Heart right ventricle (tissue), 16 donors: Measurements from ENCODE around the gene RAMP2. TPM values are rescaled to one million over a fixed set of nuclear protein-coding genes. Genes with fewer than 3 reads are reported as not detected.
A peak's percentile ranks its signal among the peaks of the same experiment; 100 is the strongest.

Experiments used
- ATAC-seq, 8 donors: fragments of 200-7000 bp; cut with Tn5 transposase; one replicate each; pipeline ENCODE4 v1.9.1; 2020; ENCODE audit warnings: mild to moderate bottlenecking in 8 of 8, moderate library complexity in 8 of 8, moderate number of reproducible peaks in 1 of 8
- DNase-seq, 2 donors: peaks; one replicate each; pipeline ENCODE4 v3.0.0-alpha.2; 2020
- H3K27ac ChIP-seq, 10 donors: fragments of 200-600 bp; sonication (generic) in 2 of 10; one replicate each; pipeline versions ENCODE4 v1.5.0 to v1.8.0; 2020 to 2022; ENCODE audit warnings: mild to moderate bottlenecking in 3 of 10
- H3K27me3 ChIP-seq, 7 donors: fragments of 200-600 bp; one replicate each; pipeline ENCODE4 v1.8.0; 2021 to 2022; ENCODE audit warnings: mild to moderate bottlenecking in 2 of 7
- H3K36me3 ChIP-seq, 9 donors: fragments of 200-600 bp; sonication (generic) in 1 of 9; one replicate each; pipeline versions ENCODE4 v1.5.0 to v1.8.0; 2020 to 2022; ENCODE audit warnings: mild to moderate bottlenecking in 2 of 9
- H3K4me1 ChIP-seq, 9 donors: fragments of 200-600 bp; sonication (generic) in 1 of 9; one replicate each; pipeline versions ENCODE4 v1.5.0 to v1.8.0; 2020 to 2022; ENCODE audit warnings: mild to moderate bottlenecking in 4 of 9
- H3K4me3 ChIP-seq, 10 donors: fragments of 200-600 bp; sonication (generic) in 2 of 10; one replicate each; pipeline versions ENCODE4 v1.5.0 to v1.8.0; 2020 to 2022; ENCODE audit warnings: mild to moderate bottlenecking in 7 of 10, moderate library complexity in 2 of 10
- H3K9me3 ChIP-seq, 11 donors: fragments of 200-600 bp in 10 of 11; sonication (generic) in 2 of 11; one replicate each; pipeline versions ENCODE4 v1.5.0 to v1.8.0; 2013 to 2022; ENCODE audit warnings: mild to moderate bottlenecking in 2 of 11, control low read depth in 1 of 11, moderate library complexity in 1 of 11
- WGBS, 2 donors: extraction: QIAGEN DNeasy Blood & Tissue Kit; methylation state at CpG; one replicate each; pipeline ENCODE4 v1.1.7; 2013; ENCODE audit warnings: inconsistent platforms in 1 of 2; 5-methylcytosine and 5-hydroxymethylcytosine counted together
- intact Hi-C, 10 donors: fragments of 100-400 bp; cut with DNase I; formaldehyde crosslinking; loops; one replicate each; pipeline versions ENCODE4 v1.11.1 to v1.14.2; 2022
- polyA plus RNA-seq, 2 donors: library from polyadenylated mRNA; stranded (reverse); fragments of 200-250 nt; gene quantifications; one replicate each; pipeline ENCODE4 v1.2.3, GENCODE V29; 2013
- total RNA-seq, 10 donors: library from RNA; stranded (reverse); fragmentation: NEBNext Ultra II Directional in 3 of 10; extraction: Animal tissue kit (Norgen Biotek cat#: 25700) in 3 of 10; gene quantifications; one replicate each; pipeline versions ENCODE4 v1.2.1 to v1.2.4, GENCODE V29; 2021 to 2023
- TF ChIP-seq, protein P1 (sequence below), 9 donors: fragments of 200-600 bp; sonication (generic) in 2 of 9; IDR thresholded peaks; one replicate each; pipeline versions ENCODE4 v1.5.0 to v1.8.0; 2021 to 2022; ENCODE audit warnings: antibody characterized with exemption in 9 of 9, mild to moderate bottlenecking in 5 of 9, moderate library complexity in 1 of 9
- donor health status: Arrhythmogenic right ventricular cardiomyopathy.
- donor health status: ischemic (EF 13 %, LVEDD 7.1; RV severe dilation, severe dysfunction).
- donor health status: healthy with polysubstance abuse.
- donor health status: DM: no; HTN: yes; CAD: no.
- donor health status: DM: no; HTN: no; CAD: no.
- donor health status: ischemic (EF 25% LVEDD 6.9; RV normal size, moderate dysfunction).
- donor health status: ischemic (EF 25% LVEDD 5.7; RV mildly dilated, moderate dysfunction).
- donor health status: healthy.
- donor health status: DM: yes; HTN: yes; CAD: no.
- donor health status: Ischemic cardiomyopathy.
- donor health status: ischemic (EF 35%, LVEDD 5.7; RV mildly dilated, moderate dysfunction).
- donor health status: nonischemic (EF 11% LVEDD 7.7; RV severe dilation, severe dysfunction).
- donor health status: DM: yes; HTN: yes; CAD: no.
- donor health status: PGD.
- donor health status: ischemic (EF 29% LVEDD 5.4; RV normal size, mild dysfunction).
- donor health status: nonischemic (EF 23%, LVEDD 6.1; RV moderate dilation, normal function).

The RAMP2 gene
- total and polyA plus RNA-seq, 12 donors: 32.1 to 105 (median 40.1) TPM

GRCh38 chr17:42744283-42744805, 16.7 kb upstream of the RAMP2 start:
- peak overlapping the region; percentile 56 to 90 (median 78) for H3K4me3 ChIP-seq
- 0 to 1% methylated on average over 30 to 32 of the region's 32 CpGs for WGBS, 2 donors
- peaks cover 0 to 16% (median 0%) of the 10 kb centered on the region in 9 donors for H3K36me3 ChIP-seq
- ATAC-seq (peak; percentile 87 to 94 (median 90)), DNase-seq (peak; percentile 83 to 86)
- peaks cover 11 to 49% (median 42%) of the 10 kb centered on the region in 9 donors for H3K4me1 ChIP-seq
- peak overlapping the region; percentile 74 to 97 (median 94) for H3K27ac ChIP-seq
- peaks cover 0 to 6% (median 0%) of the 10 kb centered on the region in 7 donors for H3K27me3 ChIP-seq
- H3K9me3 ChIP-seq: no peaks in the 10 kb centered on the region
- TF ChIP-seq, protein P1, sequence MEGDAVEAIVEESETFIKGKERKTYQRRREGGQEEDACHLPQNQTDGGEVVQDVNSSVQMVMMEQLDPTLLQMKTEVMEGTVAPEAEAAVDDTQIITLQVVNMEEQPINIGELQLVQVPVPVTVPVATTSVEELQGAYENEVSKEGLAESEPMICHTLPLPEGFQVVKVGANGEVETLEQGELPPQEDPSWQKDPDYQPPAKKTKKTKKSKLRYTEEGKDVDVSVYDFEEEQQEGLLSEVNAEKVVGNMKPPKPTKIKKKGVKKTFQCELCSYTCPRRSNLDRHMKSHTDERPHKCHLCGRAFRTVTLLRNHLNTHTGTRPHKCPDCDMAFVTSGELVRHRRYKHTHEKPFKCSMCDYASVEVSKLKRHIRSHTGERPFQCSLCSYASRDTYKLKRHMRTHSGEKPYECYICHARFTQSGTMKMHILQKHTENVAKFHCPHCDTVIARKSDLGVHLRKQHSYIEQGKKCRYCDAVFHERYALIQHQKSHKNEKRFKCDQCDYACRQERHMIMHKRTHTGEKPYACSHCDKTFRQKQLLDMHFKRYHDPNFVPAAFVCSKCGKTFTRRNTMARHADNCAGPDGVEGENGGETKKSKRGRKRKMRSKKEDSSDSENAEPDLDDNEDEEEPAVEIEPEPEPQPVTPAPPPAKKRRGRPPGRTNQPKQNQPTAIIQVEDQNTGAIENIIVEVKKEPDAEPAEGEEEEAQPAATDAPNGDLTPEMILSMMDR (IDR thresholded peaks at IDR 0.05): peak in 1 of 9 donors; percentile 19
- intact Hi-C loops: loop anchor here in 2 of 10 donors (1.0 to 2.0 kb wide), 2 partner anchors 16 to 19 kb away; partner anchors contain the start of gene RAMP2 (in 1 of the 2)

GRCh38 chr17:42744806-42745617, 16.0 kb upstream of the RAMP2 start, which contains the start of gene EZH1:
TSS of gene EZH1 (minus strand) at chr17:42745040. CDS start at chr17:42728941, 16,099 bp downstream.
- ATAC-seq (peak; percentile 94 to 98 (median 98)), DNase-seq (peak; percentile 89 to 94)
- H3K36me3 ChIP-seq: peaks cover 0 to 16% (median 0%) of the 10 kb centered on the region in 9 donors
- H3K4me1 ChIP-seq: peaks cover 13 to 56% (median 48%) of the 10 kb centered on the region in 9 donors
- H3K4me3 ChIP-seq: peak within 1 kb of the TSS; percentile 56 to 90 (median 78)
- intact Hi-C loops: loop anchor here in 2 of 10 donors (1.0 to 2.0 kb wide), 2 partner anchors 16 to 18 kb away; partner anchors contain the start of gene RAMP2 (in 1 of the 2)
- peak within 1 kb of the TSS; percentile 74 to 97 (median 94) for H3K27ac ChIP-seq
- TF ChIP-seq, protein P1 (IDR thresholded peaks at IDR 0.05): no peak
- peaks cover 0 to 6% (median 0%) of the 10 kb centered on the region in 7 donors for H3K27me3 ChIP-seq
- H3K9me3 ChIP-seq: no peaks in the 10 kb centered on the region
- WGBS, 2 donors: 4% methylated on average over 47 to 50 of the region's 50 CpGs

- H3K27me3 ChIP-seq: peaks cover 0 to 6% (median 0%) of the 10 kb centered on the region in 7 donors
- WGBS, 2 donors: 52 to 62% methylated on average over 7 of the region's 7 CpGs
- peak in 1 of 2 donors; percentile 43 for DNase-seq
- H3K4me3 ChIP-seq: no peak overlapping the region
- intact Hi-C loops: no loop called here
- H3K9me3 ChIP-seq: no peaks in the 10 kb centered on the region
- peak in 1 of 8 donors; percentile 29 for ATAC-seq
- TF ChIP-seq, protein P1 (IDR thresholded peaks at IDR 0.05): no peak
- peaks cover 13 to 62% (median 49%) of the 10 kb centered on the region in 9 donors for H3K4me1 ChIP-seq
- peak overlapping the region; percentile 9 to 80 (median 57) for H3K27ac ChIP-seq
- no peaks in the 10 kb centered on the region for H3K36me3 ChIP-seq
These were observed 12.7 kb upstream of the RAMP2 start for GRCh38 chr17:42748202-42748907.
